Sigmoid colon (tissue), 3 donors: ENCODE results near the gene MRPL48.

ENCODE experiments used
- CTCF ChIP-seq, 4 experiments: fragments of 450-650 bp in 3 of 4; fragments of 200-600 bp in 1 of 4; IDR thresholded peaks; one replicate each; pipeline ENCODE4 v1.5.1; 2016 to 2019; ENCODE audit warnings: antibody characterized with exemption in 4 of 4, mild to moderate bottlenecking in 3 of 4, moderate library complexity in 2 of 4
- POLR2A ChIP-seq, 2 donors: fragments of 450-650 bp; IDR thresholded peaks; one replicate each; pipeline ENCODE4 v1.6.1; 2016; ENCODE audit warnings: antibody characterized with exemption in 2 of 2, mild to moderate bottlenecking in 2 of 2, moderate library complexity in 2 of 2

GRCh38 chr11:73912026-73912425, 124.4 kb downstream of the MRPL48 start:
- TF ChIP-seq CTCF (IDR thresholded peaks at IDR 0.05) = no peak
- TF ChIP-seq POLR2A (IDR thresholded peaks at IDR 0.05) = no peak
